Right lobe of liver (tissue), 4 donors: ENCODE measurements around the gene ILRUN.

Source experiments
- CTCF ChIP-seq, 4 donors: fragments of 200-600 bp in 3 of 4; fragments of 450-650 bp in 1 of 4; IDR thresholded peaks; one replicate each; pipeline versions ENCODE4 v1.5.1 to v1.8.0; 2016 to 2022; ENCODE audit warnings: antibody characterized with exemption in 4 of 4, mild to moderate bottlenecking in 2 of 4
- POLR2A ChIP-seq: fragments of 450-650 bp; IDR thresholded peaks from one replicate; pipeline ENCODE4 v1.6.1; 2017; ENCODE audit warnings: antibody characterized with exemption, mild to moderate bottlenecking
- donor health status: DM: no; HTN: no; CAD: no.
- donor health status: DM: no; HTN: no; CAD: no.
- donor health status: DM: no; HTN: yes; CAD: no.

GRCh38 chr6:34672657-34673043 lies 23.9 kb downstream of the ILRUN start:
- TF ChIP-seq POLR2A: no peak
- no peak for TF ChIP-seq CTCF (IDR thresholded peaks at IDR 0.05)
